K562 (cell line): ENCODE results near the gene ELOB. TPM values are rescaled to one million over a fixed set of nuclear protein-coding genes. Genes with fewer than 3 reads are reported as not detected.
A peak's percentile ranks its signal among the peaks of the same experiment; 100 is the strongest.

Source experiments
- CREB3L1 ChIP-seq: fragments of 450-650 bp; IDR thresholded peaks from 2 replicates; pipeline ENCODE4 v1.6.1; 2014; ENCODE audit warnings: low read depth, mild to moderate bottlenecking, moderate library complexity, borderline replicate concordance
- DIDO1 ChIP-seq: fragments of 450-650 bp; IDR thresholded peaks from 2 replicates; pipeline ENCODE4 v1.6.1; 2016; ENCODE audit warnings: low read depth, missing biosample characterization, missing genetic modification characterization
- KLF16 ChIP-seq: IDR thresholded peaks from 2 replicates; pipeline ENCODE4 v1.6.1; 2016; ENCODE audit warnings: antibody characterized with exemption
- POLR2A ChIP-seq: fragments of 450-650 bp; conservative IDR thresholded peaks from 2 replicates; pipeline ENCODE4 v1.6.1; 2016
- POLR2B ChIP-seq: fragments of 450-650 bp; IDR thresholded peaks from 2 replicates; pipeline ENCODE4 v1.6.1; 2018; ENCODE audit warnings: low read depth; ENCODE audit not compliant: partially characterized antibody
- POLR2G ChIP-seq: fragments of 200-400 bp; formaldehyde crosslinking; IDR thresholded peaks from 2 replicates; pipeline ENCODE4 v1.6.1; 2017; ENCODE audit warnings: low read depth, mild to moderate bottlenecking, antibody characterized with exemption, low read length, moderate library complexity
- RBM22 ChIP-seq: fragments of 200-400 bp; formaldehyde crosslinking; IDR thresholded peaks from 2 replicates; pipeline ENCODE4 v1.6.1; 2018; ENCODE audit warnings: low read length, low read depth; ENCODE audit not compliant: poor library complexity, severe bottlenecking
- polyA plus RNA-seq, 8 experiments: library from polyadenylated mRNA; depleted of rRNA in 4 of 8; stranded (reverse) in 5 of 8; unstranded in 3 of 8; fragments of >200 nt; fragmentation: Nextera tagmentation in 2 of 8; fragmentation: Illumina TruSeq in 1 of 8; extraction: Ambion mirVana in 2 of 8; extraction: Trizol in 1 of 8; gene quantifications; 2 replicates each; pipeline versions ENCODE4 v1.2.1 to v1.2.3, GENCODE V29; 2011 to 2014; ENCODE audit warnings: inconsistent platforms in 1 of 8, missing spikeins in 1 of 8
- total RNA-seq, 7 experiments: library from RNA; depleted of rRNA in 6 of 7; stranded (reverse); fragments of >200 nt in 6 of 7; fragmentation: Illumina TruSeq in 2 of 7; extraction: Trizol in 2 of 7; gene quantifications; 2 replicates each; pipeline versions ENCODE4 v1.2.1 to v1.2.3, GENCODE V29; 2011 to 2021; ENCODE audit warnings: low replicate concordance in 1 of 7
- TF ChIP-seq, protein P1 (sequence below): fragments of 450-650 bp; IDR thresholded peaks from 2 replicates; pipeline ENCODE4 v1.6.1; 2016; ENCODE audit warnings: mild to moderate bottlenecking, moderate library complexity

The ELOB gene
- total and polyA plus RNA-seq, 9 of the 15 experiments (the other 6 are each of a cell fraction or from before 2014, with no cell fraction given), result 63.2 to 791 (median 237) TPM

GRCh38 chr16:2765462-2766404 is 11.3 kb downstream of the ELOB start (continued):
- TF ChIP-seq, protein P1, sequence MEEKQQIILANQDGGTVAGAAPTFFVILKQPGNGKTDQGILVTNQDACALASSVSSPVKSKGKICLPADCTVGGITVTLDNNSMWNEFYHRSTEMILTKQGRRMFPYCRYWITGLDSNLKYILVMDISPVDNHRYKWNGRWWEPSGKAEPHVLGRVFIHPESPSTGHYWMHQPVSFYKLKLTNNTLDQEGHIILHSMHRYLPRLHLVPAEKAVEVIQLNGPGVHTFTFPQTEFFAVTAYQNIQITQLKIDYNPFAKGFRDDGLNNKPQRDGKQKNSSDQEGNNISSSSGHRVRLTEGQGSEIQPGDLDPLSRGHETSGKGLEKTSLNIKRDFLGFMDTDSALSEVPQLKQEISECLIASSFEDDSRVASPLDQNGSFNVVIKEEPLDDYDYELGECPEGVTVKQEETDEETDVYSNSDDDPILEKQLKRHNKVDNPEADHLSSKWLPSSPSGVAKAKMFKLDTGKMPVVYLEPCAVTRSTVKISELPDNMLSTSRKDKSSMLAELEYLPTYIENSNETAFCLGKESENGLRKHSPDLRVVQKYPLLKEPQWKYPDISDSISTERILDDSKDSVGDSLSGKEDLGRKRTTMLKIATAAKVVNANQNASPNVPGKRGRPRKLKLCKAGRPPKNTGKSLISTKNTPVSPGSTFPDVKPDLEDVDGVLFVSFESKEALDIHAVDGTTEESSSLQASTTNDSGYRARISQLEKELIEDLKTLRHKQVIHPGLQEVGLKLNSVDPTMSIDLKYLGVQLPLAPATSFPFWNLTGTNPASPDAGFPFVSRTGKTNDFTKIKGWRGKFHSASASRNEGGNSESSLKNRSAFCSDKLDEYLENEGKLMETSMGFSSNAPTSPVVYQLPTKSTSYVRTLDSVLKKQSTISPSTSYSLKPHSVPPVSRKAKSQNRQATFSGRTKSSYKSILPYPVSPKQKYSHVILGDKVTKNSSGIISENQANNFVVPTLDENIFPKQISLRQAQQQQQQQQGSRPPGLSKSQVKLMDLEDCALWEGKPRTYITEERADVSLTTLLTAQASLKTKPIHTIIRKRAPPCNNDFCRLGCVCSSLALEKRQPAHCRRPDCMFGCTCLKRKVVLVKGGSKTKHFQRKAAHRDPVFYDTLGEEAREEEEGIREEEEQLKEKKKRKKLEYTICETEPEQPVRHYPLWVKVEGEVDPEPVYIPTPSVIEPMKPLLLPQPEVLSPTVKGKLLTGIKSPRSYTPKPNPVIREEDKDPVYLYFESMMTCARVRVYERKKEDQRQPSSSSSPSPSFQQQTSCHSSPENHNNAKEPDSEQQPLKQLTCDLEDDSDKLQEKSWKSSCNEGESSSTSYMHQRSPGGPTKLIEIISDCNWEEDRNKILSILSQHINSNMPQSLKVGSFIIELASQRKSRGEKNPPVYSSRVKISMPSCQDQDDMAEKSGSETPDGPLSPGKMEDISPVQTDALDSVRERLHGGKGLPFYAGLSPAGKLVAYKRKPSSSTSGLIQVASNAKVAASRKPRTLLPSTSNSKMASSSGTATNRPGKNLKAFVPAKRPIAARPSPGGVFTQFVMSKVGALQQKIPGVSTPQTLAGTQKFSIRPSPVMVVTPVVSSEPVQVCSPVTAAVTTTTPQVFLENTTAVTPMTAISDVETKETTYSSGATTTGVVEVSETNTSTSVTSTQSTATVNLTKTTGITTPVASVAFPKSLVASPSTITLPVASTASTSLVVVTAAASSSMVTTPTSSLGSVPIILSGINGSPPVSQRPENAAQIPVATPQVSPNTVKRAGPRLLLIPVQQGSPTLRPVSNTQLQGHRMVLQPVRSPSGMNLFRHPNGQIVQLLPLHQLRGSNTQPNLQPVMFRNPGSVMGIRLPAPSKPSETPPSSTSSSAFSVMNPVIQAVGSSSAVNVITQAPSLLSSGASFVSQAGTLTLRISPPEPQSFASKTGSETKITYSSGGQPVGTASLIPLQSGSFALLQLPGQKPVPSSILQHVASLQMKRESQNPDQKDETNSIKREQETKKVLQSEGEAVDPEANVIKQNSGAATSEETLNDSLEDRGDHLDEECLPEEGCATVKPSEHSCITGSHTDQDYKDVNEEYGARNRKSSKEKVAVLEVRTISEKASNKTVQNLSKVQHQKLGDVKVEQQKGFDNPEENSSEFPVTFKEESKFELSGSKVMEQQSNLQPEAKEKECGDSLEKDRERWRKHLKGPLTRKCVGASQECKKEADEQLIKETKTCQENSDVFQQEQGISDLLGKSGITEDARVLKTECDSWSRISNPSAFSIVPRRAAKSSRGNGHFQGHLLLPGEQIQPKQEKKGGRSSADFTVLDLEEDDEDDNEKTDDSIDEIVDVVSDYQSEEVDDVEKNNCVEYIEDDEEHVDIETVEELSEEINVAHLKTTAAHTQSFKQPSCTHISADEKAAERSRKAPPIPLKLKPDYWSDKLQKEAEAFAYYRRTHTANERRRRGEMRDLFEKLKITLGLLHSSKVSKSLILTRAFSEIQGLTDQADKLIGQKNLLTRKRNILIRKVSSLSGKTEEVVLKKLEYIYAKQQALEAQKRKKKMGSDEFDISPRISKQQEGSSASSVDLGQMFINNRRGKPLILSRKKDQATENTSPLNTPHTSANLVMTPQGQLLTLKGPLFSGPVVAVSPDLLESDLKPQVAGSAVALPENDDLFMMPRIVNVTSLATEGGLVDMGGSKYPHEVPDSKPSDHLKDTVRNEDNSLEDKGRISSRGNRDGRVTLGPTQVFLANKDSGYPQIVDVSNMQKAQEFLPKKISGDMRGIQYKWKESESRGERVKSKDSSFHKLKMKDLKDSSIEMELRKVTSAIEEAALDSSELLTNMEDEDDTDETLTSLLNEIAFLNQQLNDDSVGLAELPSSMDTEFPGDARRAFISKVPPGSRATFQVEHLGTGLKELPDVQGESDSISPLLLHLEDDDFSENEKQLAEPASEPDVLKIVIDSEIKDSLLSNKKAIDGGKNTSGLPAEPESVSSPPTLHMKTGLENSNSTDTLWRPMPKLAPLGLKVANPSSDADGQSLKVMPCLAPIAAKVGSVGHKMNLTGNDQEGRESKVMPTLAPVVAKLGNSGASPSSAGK, result peak; percentile 12; the same call in 1 of the 2 replicates
- TF ChIP-seq CREB3L1 (peak; percentile 81; the same call in 1 of the 2 replicates), POLR2A (peak; percentile 31; the same call in 1 of the 2 replicates), POLR2B (peak; percentile 33), DIDO1 (tag) (no peak), KLF16 (0 out of 2 replicates have a peak, but pooled peaks have one; percentile 46), RBM22 (peak; percentile 89), POLR2G (peak; percentile 75)
